ENCODE data around the gene ADAMTSL3. TPM values are rescaled to one million over a fixed set of nuclear protein-coding genes. Genes with fewer than 3 reads are reported as not detected.
"Not testable (repeated sequence)": the region's sequence is repeated elsewhere in the genome, so short reads cannot be mapped to it uniquely, and the experiment has no call there.

Gene ADAMTSL3
- total RNA-seq, 2 experiments from 2014 or later: not detected

DNA sequence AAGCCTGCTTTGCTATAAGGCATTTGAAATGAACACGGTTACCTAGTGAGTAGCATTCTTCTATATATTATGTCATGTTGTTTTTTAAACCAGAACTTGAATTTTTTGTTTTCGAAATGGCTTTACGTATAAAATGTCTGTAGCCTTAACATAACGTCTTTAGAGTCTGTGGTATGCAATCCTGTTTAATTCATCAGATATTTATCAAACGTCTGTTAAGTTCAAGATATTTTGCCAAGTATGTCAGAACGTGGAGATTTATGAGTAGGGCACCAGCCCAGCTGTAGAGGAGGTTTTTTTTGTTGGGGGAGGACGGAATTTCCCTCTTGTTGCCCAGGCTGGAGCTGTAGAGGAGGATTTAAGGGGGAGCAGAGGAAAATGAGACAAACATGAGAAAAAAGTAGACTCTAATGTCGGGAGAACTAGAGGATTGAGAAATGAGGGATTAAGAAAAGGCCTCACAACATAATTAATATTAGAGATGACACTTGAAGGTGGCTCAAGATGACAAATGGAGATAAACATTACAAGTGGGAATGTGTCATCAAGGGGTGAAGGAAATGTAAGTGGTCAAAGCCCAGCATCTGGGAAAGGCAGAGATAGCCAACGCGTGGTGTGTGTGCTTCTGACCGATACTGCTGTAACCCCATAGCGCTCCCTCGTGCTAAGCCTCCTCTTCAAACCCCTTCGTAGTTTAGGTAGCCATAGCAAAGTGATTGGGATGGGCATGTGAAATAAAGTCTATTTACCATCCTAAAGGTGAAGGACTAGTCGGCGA, 427.7 kb downstream of the ADAMTSL3 start:
- H3K27me3 ChIP-seq (ENCODE audit: control insufficient read depth in 1 of 2, insufficient read depth in 2 of 2, low read length in 2 of 2): peaks cover 13 to 44% of the 10 kb centered on the region in 2 experiments
- ChIA-PET POLR2A (no interaction called here), CTCF (no interaction called here)
- Mint-ChIP-seq H3K9me3 (no peaks in the 10 kb centered on the region), H3K36me3 (ENCODE audit: low read depth) (no peaks in the 10 kb centered on the region), H3K27me3 (peaks cover 80% of the 10 kb centered on the region), H3K4me3 (no peak overlapping the region), H3K4me1 (ENCODE audit: low read depth) (peaks cover 9% of the 10 kb centered on the region), H3K27ac (no peak overlapping the region)
- H3K36me3 ChIP-seq (ENCODE audit: insufficient read depth, low read length): no peaks in the 10 kb centered on the region
- ATAC-seq (ENCODE audit: poor library complexity): no peak
- no peak overlapping the region for H3K27ac ChIP-seq (ENCODE audit: low read depth in 1 of 2, low read length in 2 of 2)
- peaks cover 0 to 5% of the 10 kb centered on the region in 2 experiments for H3K9me3 ChIP-seq (ENCODE audit: control insufficient read depth in 1 of 2, insufficient read depth in 1 of 2, low read length in 2 of 2)
- intact Hi-C loops (cut with DNase I, micrococcal nuclease): no loop called here
- no peak for DNase-seq
- no peak overlapping the region for H3K4me3 ChIP-seq (ENCODE audit: low read length)
- peaks cover 10% of the 10 kb centered on the region for H3K4me1 ChIP-seq (ENCODE audit: insufficient read depth, low read length)
- no peak for TF ChIP-seq CTCF (IDR thresholded peaks at IDR 0.05)

DNA sequence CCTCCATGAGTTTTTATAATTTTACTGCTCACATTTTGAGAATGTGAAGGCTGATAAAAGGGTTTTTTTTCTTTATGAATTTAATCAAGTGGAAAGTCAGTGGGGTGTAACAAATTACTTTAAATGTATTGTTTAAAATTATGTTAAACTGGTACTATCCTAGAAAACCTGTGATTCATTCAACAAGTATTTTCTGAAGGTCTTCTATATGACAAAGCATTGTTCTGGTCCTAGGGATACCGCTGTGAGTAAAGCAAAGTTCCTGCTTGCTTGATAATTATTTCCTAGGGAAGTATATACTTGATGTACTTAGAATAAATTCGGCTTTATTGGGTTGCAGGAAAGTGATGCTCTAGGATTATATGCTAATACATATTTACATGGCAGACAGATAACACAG, 428.8 kb downstream of the ADAMTSL3 start:
- H3K4me3 Mint-ChIP-seq: no peak overlapping the region
- no peak for ATAC-seq (ENCODE audit: poor library complexity)

DNA sequence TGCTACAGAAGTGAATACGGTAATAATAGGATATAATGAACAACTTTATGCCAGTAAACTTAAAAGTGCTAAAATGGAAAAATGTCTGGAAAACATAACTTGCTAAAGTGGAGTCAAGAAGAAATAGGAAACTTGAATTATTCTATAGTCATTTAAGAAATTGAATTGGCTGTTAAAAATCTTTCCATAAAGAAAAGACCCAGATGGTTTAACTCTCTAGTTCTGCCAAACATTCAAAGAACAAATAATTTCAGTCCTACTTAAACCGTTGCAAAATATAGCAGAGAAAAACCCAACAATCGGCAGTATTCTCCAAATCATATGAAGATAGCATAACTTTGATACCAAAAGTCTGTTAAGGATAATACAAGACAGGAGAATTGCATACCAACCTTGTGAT, 432.1 kb downstream of the ADAMTSL3 start:
- DNase-seq; H3K4me3 ChIP-seq (ENCODE audit: low read length); H3K4me1 Mint-ChIP-seq (ENCODE audit: low read depth); POLR2A ChIA-PET; intact Hi-C loops (cut with DNase I, micrococcal nuclease); H3K4me3 Mint-ChIP-seq; H3K27ac Mint-ChIP-seq; ATAC-seq (ENCODE audit: poor library complexity); CTCF ChIA-PET; H3K4me1 ChIP-seq (ENCODE audit: insufficient read depth, low read length); H3K27ac ChIP-seq (ENCODE audit: low read depth in 1 of 2, low read length in 2 of 2); H3K36me3 ChIP-seq (ENCODE audit: insufficient read depth, low read length); H3K36me3 Mint-ChIP-seq (ENCODE audit: low read depth); H3K9me3 ChIP-seq (ENCODE audit: control insufficient read depth in 1 of 2, insufficient read depth in 1 of 2, low read length in 2 of 2); H3K9me3 Mint-ChIP-seq: not testable (repeated sequence)
- peaks cover 2 to 25% of the 10 kb centered on the region in 2 experiments for H3K27me3 ChIP-seq (ENCODE audit: control insufficient read depth in 1 of 2, insufficient read depth in 2 of 2, low read length in 2 of 2)
- H3K27me3 Mint-ChIP-seq: peaks cover 35% of the 10 kb centered on the region

More for the DNA sequence above, 428.8 kb downstream of the ADAMTSL3 start:
- peaks cover 9% of the 10 kb centered on the region for H3K4me1 Mint-ChIP-seq (ENCODE audit: low read depth)
- H3K4me3 ChIP-seq (ENCODE audit: low read length): no peak overlapping the region
- peaks cover 10% of the 10 kb centered on the region for H3K4me1 ChIP-seq (ENCODE audit: insufficient read depth, low read length)
- H3K27ac ChIP-seq (ENCODE audit: low read depth in 1 of 2, low read length in 2 of 2): no peak overlapping the region
- peaks cover 68% of the 10 kb centered on the region for H3K27me3 Mint-ChIP-seq
- H3K36me3 Mint-ChIP-seq (ENCODE audit: low read depth): no peaks in the 10 kb centered on the region
- no peaks in the 10 kb centered on the region for H3K36me3 ChIP-seq (ENCODE audit: insufficient read depth, low read length)
- intact Hi-C loops (cut with DNase I, micrococcal nuclease): no loop called here
- H3K27ac Mint-ChIP-seq: no peak overlapping the region
- ChIA-PET POLR2A (no interaction called here), CTCF (no interaction called here)
- TF ChIP-seq CTCF (IDR thresholded peaks at IDR 0.05): no peak
- no peaks in the 10 kb centered on the region for H3K9me3 Mint-ChIP-seq
- DNase-seq: no peak
- peaks cover 0 to 5% of the 10 kb centered on the region in 2 experiments for H3K9me3 ChIP-seq (ENCODE audit: control insufficient read depth in 1 of 2, insufficient read depth in 1 of 2, low read length in 2 of 2)
- H3K27me3 ChIP-seq (ENCODE audit: control insufficient read depth in 1 of 2, insufficient read depth in 2 of 2, low read length in 2 of 2): peaks cover 13 to 44% of the 10 kb centered on the region in 2 experiments

Other genes starting within 250 kb of the ADAMTSL3 start
- gene SH3GL3, start 206.8 kb upstream of the ADAMTSL3 start, total RNA-seq: not detected